Vagina (tissue), 2 donors: ENCODE data around the gene ZNF473.

ENCODE experiments used
- POLR2A ChIP-seq, 2 donors: fragments of 450-650 bp; IDR thresholded peaks; one replicate each; pipeline ENCODE4 v1.6.1; 2017; ENCODE audit warnings: antibody characterized with exemption in 2 of 2, mild to moderate bottlenecking in 2 of 2, moderate library complexity in 2 of 2
- POLR2AphosphoS5 ChIP-seq, 2 donors: sonication (generic); formaldehyde crosslinking; IDR thresholded peaks; one replicate each; pipeline ENCODE4 v1.9.0; 2017; ENCODE audit warnings: antibody characterized with exemption in 2 of 2, mild to moderate bottlenecking in 2 of 2, low read depth in 1 of 2; ENCODE audit not compliant: insufficient read depth in 1 of 2
- TF ChIP-seq, protein P1 (sequence below), 3 experiments: fragments of 450-650 bp in 2 of 3; fragments of 200-600 bp in 1 of 3; sonication (generic) in 1 of 3; IDR thresholded peaks; one replicate each; pipeline ENCODE4 v1.5.1; 2017 to 2019; ENCODE audit warnings: antibody characterized with exemption in 3 of 3, mild to moderate bottlenecking in 2 of 3, moderate library complexity in 2 of 3

DNA sequence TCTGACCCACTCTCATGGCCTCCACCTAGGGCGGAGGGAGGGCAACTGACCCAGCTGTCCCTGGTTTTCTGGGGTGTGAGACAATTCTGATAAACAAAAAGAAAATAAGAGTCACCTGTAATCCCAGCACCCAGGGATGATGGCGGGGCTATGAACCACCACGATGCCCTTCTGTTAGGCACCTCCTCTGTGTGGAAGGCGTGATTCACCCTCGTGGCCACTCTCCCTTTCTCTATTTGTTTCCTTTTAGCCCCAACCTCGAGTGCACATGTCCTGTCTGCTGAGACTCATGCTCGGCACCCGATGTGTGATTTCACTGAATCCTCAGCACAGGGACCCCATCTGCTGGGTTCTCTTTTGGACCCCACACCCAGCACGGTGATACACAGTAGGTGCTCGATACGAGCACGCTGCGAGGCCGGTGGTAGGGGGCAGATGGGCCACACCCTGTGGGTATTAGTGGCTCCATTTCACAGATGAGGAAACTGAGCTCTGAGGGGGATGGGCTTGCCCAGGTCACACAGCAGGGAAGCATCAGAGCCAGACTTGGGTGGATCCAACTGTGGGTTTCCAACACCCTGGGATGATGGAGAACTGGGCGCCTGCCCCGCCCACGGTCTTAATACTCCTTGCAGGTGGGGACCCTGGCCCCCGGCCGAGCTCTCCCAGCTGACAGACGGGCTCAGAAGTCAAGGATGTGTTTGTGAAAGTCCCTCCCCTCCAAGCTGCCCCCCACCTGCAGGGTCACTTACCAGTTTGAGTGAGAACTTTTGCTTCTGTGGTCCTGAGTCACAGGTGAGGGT, 25.6 kb upstream of the ZNF473 start:
- TF ChIP-seq POLR2A (IDR thresholded peaks at IDR 0.05) (no peak), POLR2AphosphoS5 (IDR thresholded peaks at IDR 0.05; ENCODE audit: insufficient read depth in 1 of 2, low read depth in 1 of 2) (no peak)
- TF ChIP-seq, protein P1, sequence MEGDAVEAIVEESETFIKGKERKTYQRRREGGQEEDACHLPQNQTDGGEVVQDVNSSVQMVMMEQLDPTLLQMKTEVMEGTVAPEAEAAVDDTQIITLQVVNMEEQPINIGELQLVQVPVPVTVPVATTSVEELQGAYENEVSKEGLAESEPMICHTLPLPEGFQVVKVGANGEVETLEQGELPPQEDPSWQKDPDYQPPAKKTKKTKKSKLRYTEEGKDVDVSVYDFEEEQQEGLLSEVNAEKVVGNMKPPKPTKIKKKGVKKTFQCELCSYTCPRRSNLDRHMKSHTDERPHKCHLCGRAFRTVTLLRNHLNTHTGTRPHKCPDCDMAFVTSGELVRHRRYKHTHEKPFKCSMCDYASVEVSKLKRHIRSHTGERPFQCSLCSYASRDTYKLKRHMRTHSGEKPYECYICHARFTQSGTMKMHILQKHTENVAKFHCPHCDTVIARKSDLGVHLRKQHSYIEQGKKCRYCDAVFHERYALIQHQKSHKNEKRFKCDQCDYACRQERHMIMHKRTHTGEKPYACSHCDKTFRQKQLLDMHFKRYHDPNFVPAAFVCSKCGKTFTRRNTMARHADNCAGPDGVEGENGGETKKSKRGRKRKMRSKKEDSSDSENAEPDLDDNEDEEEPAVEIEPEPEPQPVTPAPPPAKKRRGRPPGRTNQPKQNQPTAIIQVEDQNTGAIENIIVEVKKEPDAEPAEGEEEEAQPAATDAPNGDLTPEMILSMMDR (IDR thresholded peaks at IDR 0.05), result no peak
